AG08396 (cell line): Measurements from ENCODE around the gene IRF7.

Source experiments
- DNase-seq: peaks from one replicate; pipeline ENCODE4 v3.0.0; 2012; ENCODE audit warnings: low spot score, mixed read lengths

Gene IRF7

GRCh38 chr11:607971-608659, 7.6 kb downstream of the IRF7 start:
- DNase-seq: no peak

DNA sequence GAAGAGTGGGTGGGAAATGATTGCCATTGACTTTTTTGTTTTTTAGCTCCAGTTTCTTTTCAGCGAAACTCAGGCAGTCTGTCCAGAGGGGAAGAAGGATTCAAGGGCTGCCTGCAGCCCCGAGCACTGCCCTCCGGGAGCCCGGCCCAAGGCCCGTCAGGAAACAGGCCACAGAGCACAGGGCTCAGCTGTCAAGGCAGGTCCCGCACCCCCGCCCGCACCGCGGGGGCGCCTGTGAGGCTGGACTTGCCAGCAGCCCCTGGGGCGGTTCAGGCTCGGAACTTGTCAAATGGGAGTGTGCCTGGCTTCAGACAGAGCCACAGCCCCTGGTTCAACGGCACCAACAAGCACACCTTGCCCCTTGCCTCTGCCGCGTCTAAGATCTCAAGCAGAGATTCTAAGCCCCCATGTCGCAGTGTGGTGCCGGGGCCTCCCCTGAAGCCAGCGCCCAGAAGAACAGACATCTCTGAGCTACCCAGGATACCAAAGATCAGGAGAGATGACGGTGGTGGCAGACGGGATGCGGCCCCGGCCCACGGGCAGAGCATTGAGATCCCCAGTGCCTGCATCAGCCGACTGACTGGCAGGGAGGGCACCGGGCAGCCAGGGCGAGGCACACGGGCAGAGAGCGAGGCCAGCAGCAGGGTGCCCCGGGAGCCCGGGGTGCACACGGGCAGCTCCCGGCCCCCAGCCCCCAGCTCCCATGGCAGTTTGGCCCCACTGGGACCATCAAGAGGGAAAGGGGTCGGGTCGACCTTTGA, 8.6 kb downstream of the IRF7 start:
- DNase-seq: no peak

DNA sequence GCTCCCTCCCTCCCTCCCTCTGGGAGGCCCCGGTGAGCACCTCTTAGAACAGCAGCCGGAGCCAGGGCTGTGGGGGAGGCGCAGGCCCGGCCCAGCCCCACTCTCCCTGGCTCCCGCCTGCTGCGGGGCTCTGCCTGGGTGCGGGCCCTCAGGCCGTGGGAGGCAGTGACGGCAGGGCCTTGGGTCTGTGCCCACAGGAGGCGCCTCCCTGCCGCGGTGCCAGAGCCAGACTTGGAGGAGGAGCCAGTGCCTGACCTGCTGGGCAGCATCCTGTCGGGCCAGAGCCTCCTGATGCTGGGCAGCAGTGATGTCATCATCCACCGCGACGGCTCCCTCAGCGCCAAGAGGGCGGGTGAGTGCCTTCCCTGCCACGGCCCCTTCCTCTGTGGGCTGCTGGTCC, 9.5 kb downstream of the IRF7 start:
- DNase-seq: peak; percentile 63

GRCh38 chr11:605286-606129, 10.2 kb downstream of the IRF7 start:
- DNase-seq: no peak

DNA sequence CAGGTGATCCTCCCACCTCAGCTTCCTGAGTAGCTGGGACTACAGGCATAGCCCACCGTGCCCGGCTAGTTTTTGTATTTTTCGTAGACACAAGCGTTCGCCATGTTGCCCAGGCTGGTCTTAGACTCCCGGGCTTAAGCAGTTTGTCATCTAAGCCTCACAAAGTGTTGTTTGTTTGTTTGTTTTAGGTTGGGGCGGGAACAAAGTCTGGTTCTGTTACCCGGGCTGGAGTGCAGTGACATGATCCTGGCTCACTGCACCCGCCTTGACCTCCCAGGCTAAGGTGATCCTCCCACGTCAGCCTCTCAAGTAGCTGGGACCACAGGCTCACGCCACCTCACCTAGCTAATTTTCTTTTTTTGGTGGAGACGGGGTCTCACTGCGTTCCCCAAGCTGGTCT, 12.6 kb downstream of the IRF7 start:
- DNase-seq: no peak

DNA sequence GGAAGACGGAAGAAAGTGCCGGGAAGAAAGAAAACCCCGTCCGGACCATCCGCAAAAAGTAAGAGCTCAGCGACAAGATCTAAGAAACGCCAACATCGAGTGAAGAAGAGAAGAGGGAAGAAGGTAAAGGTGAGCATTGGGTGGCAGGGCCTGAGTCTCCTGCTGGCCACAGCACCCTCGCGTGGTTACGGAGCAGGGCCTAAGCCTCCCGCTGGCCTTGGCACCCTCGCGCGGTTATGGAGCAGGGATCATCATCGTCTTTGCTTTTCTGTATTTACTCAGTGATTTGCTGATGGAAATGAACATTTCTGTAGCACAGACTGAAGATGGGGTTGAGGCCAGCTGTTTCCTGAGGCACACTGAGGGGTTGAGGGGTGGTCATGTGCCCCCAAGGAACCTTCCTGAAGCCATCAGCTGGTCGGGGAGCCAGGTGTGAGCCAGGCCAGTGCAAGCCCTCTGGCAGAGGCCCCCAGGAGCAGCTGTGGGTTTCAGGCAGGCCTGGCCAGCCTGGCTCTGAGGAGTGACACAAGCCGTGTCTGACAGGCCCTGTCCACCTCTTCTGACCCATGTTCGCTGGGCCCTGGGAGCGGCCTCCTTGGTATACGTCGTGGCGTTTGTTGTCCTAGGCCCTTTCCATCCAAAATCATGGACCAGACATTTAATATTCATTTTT, 14.0 kb downstream of the IRF7 start:
- DNase-seq: no peak

DNA sequence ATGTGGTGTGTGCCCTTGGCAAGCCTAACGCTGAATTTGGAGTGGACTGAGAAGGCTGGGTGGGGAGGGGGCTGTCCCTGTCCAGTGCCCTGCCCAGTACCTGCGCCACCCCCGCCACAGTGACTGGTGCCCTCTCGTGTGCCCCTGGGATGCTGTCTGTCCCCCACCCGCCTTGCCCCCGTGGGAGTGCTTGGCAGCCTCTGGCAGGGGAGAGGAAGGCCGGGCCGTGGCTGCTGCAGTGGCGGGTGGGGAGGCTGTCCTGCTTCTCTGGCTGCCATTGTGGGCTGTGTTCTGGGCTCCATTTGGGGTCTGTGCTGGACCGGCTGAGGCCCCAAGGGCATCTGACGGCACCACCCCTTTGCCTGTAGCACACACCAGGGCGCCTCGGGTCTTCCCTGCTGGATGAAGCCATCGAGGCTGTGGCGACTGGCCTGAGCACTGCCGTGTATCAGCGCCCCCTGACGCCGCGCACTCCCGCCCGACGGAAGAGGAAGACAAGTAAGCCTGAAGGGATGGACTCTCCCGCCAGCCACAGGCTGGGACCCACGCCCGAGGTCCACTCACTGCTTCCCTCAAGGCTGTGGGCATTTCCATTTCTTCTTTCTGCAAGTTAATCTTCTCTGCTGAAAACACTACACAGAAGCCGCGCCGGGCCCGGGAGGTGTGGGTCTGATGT, 17.6 kb downstream of the IRF7 start:
- DNase-seq: no peak

- DNase-seq: no peak
Observed at GRCh38 chr11:597166-597725, 18.5 kb downstream of the IRF7 start.

- DNase-seq: no peak
Observed at GRCh38 chr11:596374-596773, 19.4 kb downstream of the IRF7 start.

DNA sequence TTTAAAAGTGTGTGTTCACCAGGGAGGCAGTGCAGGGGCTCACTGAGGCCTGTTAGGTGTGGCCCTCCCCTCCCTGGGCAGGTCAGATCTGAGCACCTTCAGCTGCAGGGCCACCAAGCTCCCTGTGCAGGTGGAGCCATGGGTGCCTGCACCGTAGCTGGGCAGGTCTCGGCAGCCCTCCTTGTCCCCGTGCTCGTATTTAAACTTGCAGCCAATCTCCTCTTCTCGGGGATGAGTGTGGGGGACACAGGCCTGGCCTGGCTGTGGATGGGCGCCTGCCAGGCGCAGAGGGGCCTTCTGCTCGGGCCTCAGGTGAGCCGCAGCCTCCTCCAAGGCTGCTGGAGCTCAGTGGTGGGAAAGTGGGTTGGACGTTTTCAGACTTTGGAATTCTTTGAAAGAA, 20.4 kb downstream of the IRF7 start:
- no peak for DNase-seq

DNA sequence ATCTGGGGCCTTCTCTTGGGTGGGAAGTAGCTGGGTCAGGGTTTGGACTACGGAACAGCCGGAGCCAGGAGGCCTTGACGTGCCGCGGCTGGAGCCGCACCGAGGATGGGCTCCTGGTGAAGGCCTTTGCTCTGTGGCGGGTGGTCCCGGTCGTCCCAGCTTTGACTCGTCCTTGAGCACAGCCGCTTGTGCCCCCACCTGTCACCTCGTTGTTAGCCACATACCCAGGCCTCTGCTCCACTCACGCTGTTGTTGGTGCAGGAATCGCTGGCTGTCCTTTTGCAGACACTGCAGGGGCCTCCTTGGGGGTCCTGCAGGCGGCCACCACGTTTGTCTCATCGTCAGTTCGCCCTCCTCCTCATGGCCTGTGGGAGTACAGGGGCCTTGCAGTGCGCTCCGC, 22.4 kb downstream of the IRF7 start:
- DNase-seq: no peak

DNA sequence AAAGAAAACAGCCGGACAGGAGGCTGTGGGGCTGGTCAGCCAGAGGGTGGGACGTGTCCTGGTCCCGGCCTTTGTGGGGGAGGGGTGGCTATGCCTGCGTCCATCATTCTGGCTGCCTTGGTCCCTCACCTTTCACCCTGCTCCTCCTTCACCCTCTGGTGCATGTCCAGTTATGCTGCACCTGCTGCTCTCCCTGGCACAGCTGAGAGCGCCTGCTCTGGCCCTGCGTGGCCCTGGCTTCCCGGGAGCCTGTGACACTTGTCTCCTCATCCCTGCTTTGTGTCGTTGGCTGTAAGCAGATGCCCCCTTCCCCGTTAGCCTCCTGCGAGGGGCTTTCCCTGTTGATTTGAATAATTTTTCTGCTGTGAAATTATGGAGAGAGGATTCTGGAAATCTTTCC, 22.8 kb downstream of the IRF7 start:
- no peak for DNase-seq

DNA sequence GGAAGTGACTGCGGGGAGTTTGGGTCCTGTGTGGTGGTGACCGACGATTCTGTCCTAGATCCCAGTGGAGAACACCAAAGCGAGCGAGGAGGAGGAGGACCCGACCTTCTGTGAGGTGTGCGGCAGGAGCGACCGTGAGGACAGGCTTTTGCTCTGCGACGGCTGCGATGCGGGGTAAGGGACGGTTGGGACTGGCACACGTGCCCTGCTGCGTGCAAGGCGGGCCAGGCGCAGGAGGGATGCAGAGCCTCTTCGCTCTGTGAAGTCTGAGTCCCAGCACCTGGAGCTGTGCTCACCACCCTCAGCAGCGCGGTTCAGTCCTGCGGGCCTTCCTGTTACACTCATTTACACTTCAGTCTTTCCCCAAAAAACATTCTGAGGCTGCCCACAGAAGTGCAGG, 23.2 kb downstream of the IRF7 start:
- no peak for DNase-seq

DNA sequence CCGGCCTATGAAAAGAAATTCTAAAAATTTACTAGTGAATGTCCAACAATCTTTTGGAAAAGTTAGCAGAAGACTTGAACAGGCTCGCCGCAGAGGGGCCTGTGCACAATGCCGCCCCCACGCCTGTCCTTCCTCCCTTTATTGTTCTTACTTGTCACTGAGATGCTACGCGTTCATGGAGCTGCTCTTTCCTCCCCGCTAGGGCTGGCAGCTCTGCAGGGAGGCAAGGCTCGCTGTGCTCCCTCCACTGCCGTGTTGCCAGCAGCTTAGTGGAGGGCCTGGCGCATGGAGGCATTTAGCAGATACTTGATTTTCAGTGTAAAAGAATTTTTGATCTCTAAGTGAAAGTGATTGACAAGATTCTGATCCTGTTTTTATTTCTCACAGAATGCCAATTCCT, 24.8 kb downstream of the IRF7 start:
- DNase-seq: no peak

DNA sequence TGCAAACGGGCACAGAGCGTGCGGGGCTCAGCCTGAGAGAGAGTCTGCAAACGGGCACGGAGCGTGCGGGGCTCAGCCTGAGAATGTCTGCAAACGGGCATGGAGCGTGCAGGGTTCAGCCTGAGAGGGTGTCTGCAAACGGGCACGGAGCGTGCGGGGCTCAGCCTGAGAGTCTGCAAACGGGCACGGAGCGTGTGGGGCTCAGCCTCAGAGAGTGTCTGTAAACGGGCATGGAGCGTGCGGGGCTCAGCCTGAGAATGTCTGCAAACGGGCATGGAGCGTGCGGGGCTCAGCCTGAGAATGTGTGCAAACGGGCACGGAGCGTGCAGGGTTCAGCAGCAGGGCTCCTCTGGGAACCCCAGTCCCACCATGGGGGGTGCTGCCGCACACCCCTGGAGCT, 26.0 kb downstream of the IRF7 start:
- no peak for DNase-seq

DNA sequence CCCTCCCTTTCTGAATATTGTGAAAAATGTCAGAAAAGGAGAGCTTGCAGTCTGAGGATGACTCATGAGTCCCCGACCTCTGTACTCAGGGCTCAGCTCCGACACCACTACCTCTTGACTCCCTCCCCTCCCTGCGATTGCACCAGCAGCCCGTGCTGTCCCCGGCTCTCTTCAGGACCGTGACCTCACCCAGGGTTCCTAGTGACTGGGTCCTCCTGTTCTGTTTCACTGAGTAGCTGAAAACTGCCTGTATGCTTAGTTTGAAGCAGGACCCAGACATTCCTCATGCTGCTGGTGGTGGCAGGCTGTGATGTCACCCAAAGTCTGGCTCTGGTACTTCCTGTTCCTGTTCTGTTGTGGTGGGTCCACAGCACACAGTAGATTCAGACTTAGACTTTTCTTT, 27.8 kb downstream of the IRF7 start:
- peak; percentile 64 for DNase-seq

DNA sequence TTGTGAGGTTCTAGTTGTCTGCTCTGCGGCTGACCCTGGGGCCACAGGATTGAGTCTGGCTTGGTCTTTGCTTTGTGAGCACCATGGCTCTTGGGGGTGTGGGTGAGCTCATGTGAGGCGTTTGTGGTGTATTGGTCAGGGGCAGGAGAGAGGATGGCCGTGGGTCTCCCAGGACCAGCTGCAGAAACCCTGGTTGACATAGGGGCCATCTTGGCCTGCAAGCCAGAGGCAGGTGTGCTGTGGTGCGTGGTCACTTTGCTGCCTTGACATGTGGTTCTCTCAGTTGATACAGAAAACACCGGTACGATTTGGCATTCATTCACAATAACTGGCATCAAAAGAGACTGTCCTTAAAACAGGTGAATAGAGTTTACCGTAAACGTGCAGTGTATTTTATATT, 28.2 kb downstream of the IRF7 start:
- no peak for DNase-seq

DNA sequence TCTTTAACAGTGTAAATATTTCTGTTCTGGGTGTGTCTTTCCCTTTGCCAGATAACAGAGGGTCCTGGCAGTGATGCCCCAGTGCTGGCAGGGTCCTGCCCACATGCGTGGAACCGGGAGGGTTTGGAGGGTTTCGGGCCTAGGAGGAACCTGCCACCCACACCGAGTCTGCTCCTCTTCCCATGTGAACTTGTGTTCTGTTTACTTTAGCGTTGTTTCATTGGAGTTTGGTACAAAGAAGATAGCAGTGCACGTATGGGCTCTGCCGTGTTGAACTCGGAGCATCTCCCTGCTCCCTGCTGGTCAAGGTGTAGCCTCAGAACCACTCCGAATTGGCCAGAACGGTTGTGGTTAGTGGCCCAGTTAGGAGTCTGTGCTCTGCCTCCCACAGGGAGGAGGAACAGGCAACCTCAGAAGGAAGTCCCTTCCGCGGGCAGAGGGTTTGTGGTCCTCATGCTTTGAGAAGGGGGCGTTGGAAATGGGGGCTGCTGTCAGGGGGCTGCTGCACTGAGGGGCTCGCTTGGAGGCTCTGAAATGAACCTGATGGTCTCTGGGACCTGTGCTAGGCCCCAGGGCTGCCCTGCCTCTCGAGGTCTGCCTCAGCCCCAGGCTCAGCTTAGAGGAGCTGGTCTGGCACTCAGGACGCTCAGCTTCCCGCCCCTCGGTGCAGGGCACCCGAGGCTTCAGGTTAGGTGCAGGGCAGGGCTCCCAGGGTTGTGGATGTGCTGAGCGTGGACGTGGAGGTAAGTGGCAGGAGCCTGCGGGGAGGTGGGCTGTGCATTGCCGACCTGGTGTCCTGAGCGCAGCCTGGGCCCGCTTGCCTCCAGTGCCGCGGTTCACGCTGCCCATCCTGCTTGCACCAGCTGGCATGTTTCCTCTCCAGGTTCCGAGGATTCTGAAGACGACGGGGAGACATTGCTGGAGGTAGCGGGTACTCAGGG, 29.1 kb downstream of the IRF7 start:
- no peak for DNase-seq

DNA sequence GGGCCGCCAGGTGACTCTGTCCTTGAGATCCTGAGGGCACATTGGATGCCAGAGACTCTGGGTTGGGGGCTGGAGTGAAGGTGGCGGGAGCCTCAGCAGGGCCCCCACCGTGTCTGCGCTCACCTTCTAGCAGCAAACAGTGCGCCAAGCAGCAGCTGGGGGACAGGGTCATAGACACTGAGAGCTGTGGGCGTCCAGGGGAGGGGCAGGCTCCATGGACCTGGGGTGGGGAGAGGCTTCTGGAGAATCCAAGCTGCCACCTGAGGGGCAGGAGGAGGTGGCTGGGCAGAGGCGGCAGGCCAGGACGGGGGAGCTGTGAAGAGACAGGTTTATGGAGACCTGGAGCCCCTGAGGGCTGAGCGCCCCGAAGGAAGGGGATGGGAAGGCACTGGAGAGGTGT, 31.5 kb downstream of the IRF7 start:
- DNase-seq: no peak

- DNase-seq: no peak
Observed at GRCh38 chr11:581752-582151, 34.0 kb downstream of the IRF7 start.
